Neural progenitor cell (in vitro differentiated cells): ENCODE measurements around the gene NECTIN3. TPM values are rescaled to one million over a fixed set of nuclear protein-coding genes. Genes with fewer than 3 reads are reported as not detected.

ENCODE experiments used
- DNase-seq: peaks from one replicate; pipeline ENCODE4 v3.0.0-alpha.2; 2016; ENCODE audit warnings: low spot score
- H2AFZ ChIP-seq: fragments of 200-600 bp; sonication (generic); replicated peaks from 2 replicates; pipeline ENCODE4 v1.6.1; 2016; ENCODE audit warnings: antibody characterized with exemption
- H3F3A ChIP-seq: fragments of 200-600 bp; sonication (generic); 2 replicates; pipeline ENCODE4 v1.6.1; 2016; ENCODE audit warnings: antibody characterized with exemption, low read depth
- H3K27ac ChIP-seq: fragments of 200-600 bp; sonication (generic); 2 replicates; pipeline ENCODE4 v1.5.1; 2016; ENCODE audit warnings: mild to moderate bottlenecking
- H3K27me3 ChIP-seq: fragments of 200-600 bp; sonication (generic); 2 replicates; pipeline ENCODE4 v1.6.1; 2016; ENCODE audit warnings: mild to moderate bottlenecking, moderate library complexity
- H3K36me3 ChIP-seq: fragments of 200-600 bp; sonication (generic); 2 replicates; pipeline ENCODE4 v1.5.1; 2016
- H3K4me1 ChIP-seq: fragments of 200-600 bp; sonication (generic); 2 replicates; pipeline ENCODE4 v1.6.1; 2016; ENCODE audit warnings: mixed run types
- H3K4me2 ChIP-seq: fragments of 200-600 bp; sonication (generic); 2 replicates; pipeline ENCODE4 v1.6.1; 2016
- H3K4me3 ChIP-seq: fragments of 200-600 bp; sonication (generic); 2 replicates; pipeline ENCODE4 v1.5.1; 2016
- H3K79me2 ChIP-seq: fragments of 200-600 bp; sonication (generic); 2 replicates; pipeline ENCODE4 v1.6.1; 2016; ENCODE audit warnings: low read depth
- H3K9ac ChIP-seq: fragments of 200-600 bp; sonication (generic); 2 replicates; pipeline ENCODE4 v1.6.1; 2016
- H3K9me3 ChIP-seq: fragments of 200-600 bp; sonication (generic); 2 replicates; pipeline ENCODE4 v1.5.1; 2016; ENCODE audit warnings: low read depth
- H4K20me1 ChIP-seq: fragments of 200-600 bp; sonication (generic); 2 replicates; pipeline ENCODE4 v1.6.1; 2016; ENCODE audit warnings: low read depth
- H3K27ac Mint-ChIP-seq: 3 replicates; pipeline ENCODE4 v1.8.0; 2021; ENCODE audit warnings: mixed read lengths
- H3K27me3 Mint-ChIP-seq: 2 replicates; pipeline ENCODE4 v1.8.0; 2022; ENCODE audit warnings: low read depth, mild to moderate bottlenecking, inconsistent platforms, moderate library complexity, mixed read lengths; ENCODE audit not compliant: insufficient read depth
- H3K36me3 Mint-ChIP-seq: 3 replicates; pipeline ENCODE4 v1.8.0; 2021; ENCODE audit warnings: mixed read lengths
- H3K4me1 Mint-ChIP-seq: 3 replicates; pipeline ENCODE4 v1.8.0; 2021; ENCODE audit warnings: mixed read lengths
- H3K4me3 Mint-ChIP-seq: 3 replicates; pipeline ENCODE4 v1.8.0; 2021; ENCODE audit warnings: mild to moderate bottlenecking, moderate library complexity, mixed read lengths
- H3K9me3 Mint-ChIP-seq: 3 replicates; pipeline ENCODE4 v1.8.0; 2020; ENCODE audit warnings: mixed read lengths
- EZH2 ChIP-seq: fragments of 200-600 bp; sonication (generic); IDR thresholded peaks from 2 replicates; pipeline ENCODE4 v1.6.1; 2017; ENCODE audit warnings: antibody characterized with exemption, mild to moderate bottlenecking, moderate library complexity
- EZH2phosphoT487 ChIP-seq: fragments of 200-600 bp; sonication (generic); IDR thresholded peaks from 2 replicates; pipeline ENCODE4 v1.6.1; 2017; ENCODE audit warnings: antibody characterized with exemption
- total RNA-seq: library from RNA; depleted of rRNA; stranded (reverse); fragments of >200 nt; gene quantifications from 2 replicates; pipeline ENCODE4 v1.2.3, GENCODE V29; 2015; ENCODE audit warnings: low replicate concordance
- TF ChIP-seq, protein P1 (sequence below): fragments of 200-600 bp; sonication (generic); IDR thresholded peaks from 2 replicates; pipeline ENCODE4 v1.5.1; 2017; ENCODE audit warnings: antibody characterized with exemption, mild to moderate bottlenecking

Gene NECTIN3
- total RNA-seq, 1 donor from 2014 or later: 71.5 TPM

DNA sequence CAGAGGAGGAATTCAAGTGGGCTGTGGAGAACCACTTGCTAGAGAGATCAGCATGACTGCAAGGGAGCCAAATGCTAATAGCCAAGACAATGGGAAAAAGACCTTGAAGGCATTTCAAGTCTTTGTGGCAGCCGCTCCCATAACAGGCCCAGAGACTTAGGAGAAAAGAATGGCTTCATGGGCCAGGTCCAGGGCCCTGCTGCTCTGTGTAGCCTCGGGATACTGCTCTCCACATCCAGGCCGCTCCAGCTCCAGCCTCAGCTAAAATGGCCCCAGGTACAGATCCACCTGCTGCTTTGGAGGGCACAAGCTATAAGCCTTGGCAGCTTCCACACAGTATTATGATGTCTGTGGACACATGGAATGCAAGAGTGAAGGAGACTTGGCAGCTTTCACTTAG is 157.7 kb downstream of the NECTIN3 start:
- H3K9me3 ChIP-seq: no peaks in the 10 kb centered on the region
- H3K4me1 ChIP-seq: no peaks in the 10 kb centered on the region
- no peak overlapping the region for H3K4me3 ChIP-seq
- no peak for TF ChIP-seq EZH2
- TF ChIP-seq, protein P1, sequence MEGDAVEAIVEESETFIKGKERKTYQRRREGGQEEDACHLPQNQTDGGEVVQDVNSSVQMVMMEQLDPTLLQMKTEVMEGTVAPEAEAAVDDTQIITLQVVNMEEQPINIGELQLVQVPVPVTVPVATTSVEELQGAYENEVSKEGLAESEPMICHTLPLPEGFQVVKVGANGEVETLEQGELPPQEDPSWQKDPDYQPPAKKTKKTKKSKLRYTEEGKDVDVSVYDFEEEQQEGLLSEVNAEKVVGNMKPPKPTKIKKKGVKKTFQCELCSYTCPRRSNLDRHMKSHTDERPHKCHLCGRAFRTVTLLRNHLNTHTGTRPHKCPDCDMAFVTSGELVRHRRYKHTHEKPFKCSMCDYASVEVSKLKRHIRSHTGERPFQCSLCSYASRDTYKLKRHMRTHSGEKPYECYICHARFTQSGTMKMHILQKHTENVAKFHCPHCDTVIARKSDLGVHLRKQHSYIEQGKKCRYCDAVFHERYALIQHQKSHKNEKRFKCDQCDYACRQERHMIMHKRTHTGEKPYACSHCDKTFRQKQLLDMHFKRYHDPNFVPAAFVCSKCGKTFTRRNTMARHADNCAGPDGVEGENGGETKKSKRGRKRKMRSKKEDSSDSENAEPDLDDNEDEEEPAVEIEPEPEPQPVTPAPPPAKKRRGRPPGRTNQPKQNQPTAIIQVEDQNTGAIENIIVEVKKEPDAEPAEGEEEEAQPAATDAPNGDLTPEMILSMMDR: no peak
- no peak for TF ChIP-seq EZH2phosphoT487
- H3K79me2 ChIP-seq: no peaks in the 10 kb centered on the region
- Mint-ChIP-seq H3K9me3 (peaks cover 5% of the 10 kb centered on the region), H3K36me3 (no peaks in the 10 kb centered on the region), H3K27me3 (no peaks in the 10 kb centered on the region), H3K4me1 (no peaks in the 10 kb centered on the region), H3K27ac (no peak overlapping the region), H3K4me3 (no peak overlapping the region)
- H3K27ac ChIP-seq: no peak overlapping the region
- no peaks in the 10 kb centered on the region for H3K27me3 ChIP-seq
- H4K20me1 ChIP-seq: no peaks in the 10 kb centered on the region
- H2AFZ ChIP-seq: no peak overlapping the region
- DNase-seq: no peak
- H3K4me2 ChIP-seq: no peak overlapping the region
- no peak overlapping the region for H3K9ac ChIP-seq
- H3F3A ChIP-seq: no peaks in the 10 kb centered on the region
- H3K36me3 ChIP-seq: no peaks in the 10 kb centered on the region

DNA sequence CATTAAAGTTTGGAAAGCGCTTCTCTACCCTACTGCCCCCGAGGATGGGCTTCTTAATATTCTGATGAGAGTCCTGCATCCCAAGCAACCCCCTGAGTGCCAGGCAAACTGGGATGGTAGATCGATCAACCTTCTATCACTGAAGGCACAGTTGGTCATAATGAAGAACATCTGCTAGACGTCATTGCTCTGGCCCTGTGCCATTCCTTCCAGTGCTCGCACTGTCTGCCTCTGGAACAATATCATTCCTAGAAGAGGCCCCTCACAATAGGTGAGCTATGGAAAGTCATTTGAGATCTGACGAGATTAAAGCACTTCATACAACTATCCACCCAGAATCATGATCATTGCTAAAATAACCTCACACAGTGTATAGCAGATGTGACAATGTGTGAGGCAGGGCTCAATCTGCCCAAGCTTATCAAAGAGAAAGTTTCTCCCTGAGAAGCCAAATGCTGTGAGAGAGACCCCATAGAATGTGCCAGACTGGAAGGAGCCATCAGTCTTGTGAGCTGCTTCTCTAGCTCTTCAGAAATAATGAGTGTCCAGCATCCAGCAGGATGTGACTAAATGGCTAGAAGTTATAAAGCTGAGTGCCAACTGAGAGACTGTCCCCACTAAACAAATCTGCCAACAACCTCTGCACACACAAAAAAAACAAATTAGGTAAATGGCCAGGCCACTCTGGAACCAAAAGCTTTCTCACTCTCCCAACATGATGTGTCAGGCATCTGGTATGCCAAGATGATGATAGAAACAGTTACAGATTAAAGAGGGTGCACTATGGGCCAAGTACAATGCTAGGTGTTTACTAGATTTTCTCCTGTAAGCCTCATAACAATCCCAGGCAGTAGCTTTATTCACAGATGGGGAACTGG is 165.5 kb downstream of the NECTIN3 start:
- no peaks in the 10 kb centered on the region for H3K4me1 ChIP-seq
- H3K36me3 ChIP-seq: no peaks in the 10 kb centered on the region
- H3K4me1 Mint-ChIP-seq: no peaks in the 10 kb centered on the region
- H3K36me3 Mint-ChIP-seq: no peaks in the 10 kb centered on the region
- H3K9me3 Mint-ChIP-seq: peaks cover 5% of the 10 kb centered on the region
- DNase-seq: no peak
- H3K27me3 ChIP-seq: no peaks in the 10 kb centered on the region
- no peaks in the 10 kb centered on the region for H3F3A ChIP-seq
- H3K4me3 ChIP-seq: no peak overlapping the region
- no peaks in the 10 kb centered on the region for H4K20me1 ChIP-seq
- H3K4me2 ChIP-seq: no peak overlapping the region
- no peak overlapping the region for H3K27ac ChIP-seq
- no peak overlapping the region for H3K4me3 Mint-ChIP-seq
- no peak overlapping the region for H3K27ac Mint-ChIP-seq
- TF ChIP-seq EZH2 (no peak), EZH2phosphoT487 (no peak)
- TF ChIP-seq, protein P1: no peak
- H3K9ac ChIP-seq: no peak overlapping the region
- no peaks in the 10 kb centered on the region for H3K79me2 ChIP-seq
- H3K27me3 Mint-ChIP-seq: no peaks in the 10 kb centered on the region
- H2AFZ ChIP-seq: no peak overlapping the region
- no peaks in the 10 kb centered on the region for H3K9me3 ChIP-seq

DNA sequence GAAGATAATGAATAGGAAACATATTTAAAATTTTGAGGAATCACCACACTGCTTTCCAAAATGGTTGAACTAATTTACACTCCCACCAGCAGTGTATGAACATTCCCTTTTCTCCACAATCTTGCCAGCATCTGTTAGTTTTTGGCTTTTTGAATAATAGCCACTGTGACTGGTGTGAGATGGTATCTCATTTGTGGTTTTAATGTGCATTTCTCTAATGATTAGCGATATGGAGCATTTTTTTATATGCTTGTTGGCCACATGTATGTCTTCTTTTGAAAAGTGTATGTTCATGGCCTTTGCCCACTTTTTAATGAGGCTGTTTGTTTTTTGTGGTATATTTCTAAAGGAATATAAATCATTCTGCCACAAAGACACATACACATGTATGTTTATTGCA is 166.3 kb downstream of the NECTIN3 start:
- Histone ChIP-seq H3K4me2 (no peak overlapping the region), H2AFZ (no peak overlapping the region), H3K36me3 (no peaks in the 10 kb centered on the region), H4K20me1 (no peaks in the 10 kb centered on the region), H3K79me2 (no peaks in the 10 kb centered on the region), H3K27ac (no peak overlapping the region), H3K4me3 (no peak overlapping the region), H3K9me3 (no peaks in the 10 kb centered on the region), H3K4me1 (no peaks in the 10 kb centered on the region), H3K9ac (no peak overlapping the region), H3F3A (no peaks in the 10 kb centered on the region), H3K27me3 (no peaks in the 10 kb centered on the region)
- Mint-ChIP-seq H3K4me3 (no peak overlapping the region), H3K27ac (no peak overlapping the region), H3K4me1 (no peaks in the 10 kb centered on the region), H3K27me3 (no peaks in the 10 kb centered on the region), H3K9me3 (peaks cover 5% of the 10 kb centered on the region), H3K36me3 (no peaks in the 10 kb centered on the region)
- no peak for DNase-seq
- TF ChIP-seq, protein P1: no peak
- TF ChIP-seq EZH2 (no peak), EZH2phosphoT487 (no peak)
